Measurements from ENCODE around the gene RAB7A. TPM values are rescaled to one million over a fixed set of nuclear protein-coding genes. Genes with fewer than 3 reads are reported as not detected.
A peak's percentile ranks its signal among the peaks of the same experiment; 100 is the strongest.

Gene RAB7A
- total and polyA plus RNA-seq, 10 of the 15 experiments (the other 5 are each of a cell fraction or from before 2014, with no cell fraction given): 40.3 to 212 (median 160) TPM

DNA sequence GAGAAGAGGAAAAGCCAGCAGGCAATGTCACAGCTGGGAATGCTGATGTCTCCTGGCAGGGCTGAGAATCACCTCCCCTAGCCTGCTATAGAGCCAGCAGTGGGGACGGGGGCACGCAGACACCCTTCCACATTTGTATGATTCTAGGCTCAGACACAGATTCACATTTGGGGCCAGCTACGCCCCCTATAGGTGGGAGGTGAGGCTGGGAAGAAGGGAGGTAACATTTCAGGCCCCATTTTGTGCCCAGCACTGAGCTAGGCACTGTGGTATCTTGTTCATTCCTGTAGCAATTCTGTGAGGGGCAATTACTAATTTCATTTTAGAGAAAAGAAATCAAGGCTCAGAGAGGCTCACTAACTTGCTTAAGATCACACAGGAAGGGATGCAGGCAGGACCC, 137.6 kb downstream of the RAB7A start:
- ATAC-seq: 0 out of 3 replicates have a peak, but pooled peaks have one; percentile 23
- BruUV-seq (replicated peaks): no TSS peak
- RAD21 ChIA-PET (ENCODE audit: unreplicated experiment): no interaction called here
- POLR2A ChIA-PET: no interaction called here
- H3K27ac ChIP-seq (ENCODE audit: control insufficient read depth, insufficient read depth): no peak overlapping the region
- H4K20me1 ChIP-seq (ENCODE audit: control insufficient read depth, insufficient read depth): no peaks in the 10 kb centered on the region
- no peak for FAIRE-seq
- CTCF ChIA-PET: interaction anchor here (1.3 to 1.8 kb wide), 3 partner anchors 10 to 15 kb away, joined by 4 to 9 read pairs (median 4); partner anchors contain the start of gene ACAD9
- no peaks in the 10 kb centered on the region for H3K4me1 ChIP-seq (ENCODE audit: control insufficient read depth, insufficient read depth, low read length)
- 60% methylated on average over 3 of the region's 3 CpGs for WGBS (ENCODE audit: insufficient coverage, insufficient replicate concordance, low lambda C conversion rate, missing lambda C conversion rate)
- peaks cover 10% of the 10 kb centered on the region; the same call in 1 of the 3 replicates for H3K9me3 ChIP-seq (replicated peaks; ENCODE audit: control insufficient read depth, insufficient read depth, low read length)
- no peak overlapping the region for H3K4me3 ChIP-seq
- in situ Hi-C loops (cut with MboI): no loop called here
- H3K4me2 ChIP-seq (ENCODE audit: control insufficient read depth, insufficient read depth): no peak overlapping the region
- intact Hi-C loops (cut with micrococcal nuclease; ENCODE audit: unreplicated experiment): no loop called here
- no peak for DNase-seq (ENCODE audit: low read depth, low spot score)
- TF ChIP-seq, protein P1, sequence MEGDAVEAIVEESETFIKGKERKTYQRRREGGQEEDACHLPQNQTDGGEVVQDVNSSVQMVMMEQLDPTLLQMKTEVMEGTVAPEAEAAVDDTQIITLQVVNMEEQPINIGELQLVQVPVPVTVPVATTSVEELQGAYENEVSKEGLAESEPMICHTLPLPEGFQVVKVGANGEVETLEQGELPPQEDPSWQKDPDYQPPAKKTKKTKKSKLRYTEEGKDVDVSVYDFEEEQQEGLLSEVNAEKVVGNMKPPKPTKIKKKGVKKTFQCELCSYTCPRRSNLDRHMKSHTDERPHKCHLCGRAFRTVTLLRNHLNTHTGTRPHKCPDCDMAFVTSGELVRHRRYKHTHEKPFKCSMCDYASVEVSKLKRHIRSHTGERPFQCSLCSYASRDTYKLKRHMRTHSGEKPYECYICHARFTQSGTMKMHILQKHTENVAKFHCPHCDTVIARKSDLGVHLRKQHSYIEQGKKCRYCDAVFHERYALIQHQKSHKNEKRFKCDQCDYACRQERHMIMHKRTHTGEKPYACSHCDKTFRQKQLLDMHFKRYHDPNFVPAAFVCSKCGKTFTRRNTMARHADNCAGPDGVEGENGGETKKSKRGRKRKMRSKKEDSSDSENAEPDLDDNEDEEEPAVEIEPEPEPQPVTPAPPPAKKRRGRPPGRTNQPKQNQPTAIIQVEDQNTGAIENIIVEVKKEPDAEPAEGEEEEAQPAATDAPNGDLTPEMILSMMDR (IDR thresholded peaks at IDR 0.05 in 2 of 3, conservative IDR thresholded peaks at IDR 0.05 in 1 of 3; ENCODE audit: control insufficient read depth in 2 of 3, extremely low read depth in 1 of 3, insufficient read depth in 1 of 3, low read depth in 3 of 3, low read length in 3 of 3): peak; percentile 13 to 33 (median 25); a peak in 2 of 6 replicates
- TF ChIP-seq, protein P2, sequence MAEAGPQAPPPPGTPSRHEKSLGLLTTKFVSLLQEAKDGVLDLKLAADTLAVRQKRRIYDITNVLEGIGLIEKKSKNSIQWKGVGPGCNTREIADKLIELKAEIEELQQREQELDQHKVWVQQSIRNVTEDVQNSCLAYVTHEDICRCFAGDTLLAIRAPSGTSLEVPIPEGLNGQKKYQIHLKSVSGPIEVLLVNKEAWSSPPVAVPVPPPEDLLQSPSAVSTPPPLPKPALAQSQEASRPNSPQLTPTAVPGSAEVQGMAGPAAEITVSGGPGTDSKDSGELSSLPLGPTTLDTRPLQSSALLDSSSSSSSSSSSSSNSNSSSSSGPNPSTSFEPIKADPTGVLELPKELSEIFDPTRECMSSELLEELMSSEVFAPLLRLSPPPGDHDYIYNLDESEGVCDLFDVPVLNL (IDR thresholded peaks at IDR 0.05; ENCODE audit: low read depth, low read length): no peak
- no peaks in the 10 kb centered on the region for H3K27me3 ChIP-seq (replicated peaks in 1 of 2; ENCODE audit: control insufficient read depth in 2 of 2, insufficient read depth in 2 of 2, low read length in 1 of 2)
- SMC1A ChIA-PET (ENCODE audit: uncharacterized antibody, unreplicated experiment): no interaction called here
- H3K36me3 ChIP-seq (ENCODE audit: control insufficient read depth in 2 of 2, insufficient read depth in 2 of 2, low read length in 1 of 2): no peaks in the 10 kb centered on the region
- H3K9ac ChIP-seq (ENCODE audit: control insufficient read depth, insufficient read depth, low read length): no peak overlapping the region
- H3K79me2 ChIP-seq (ENCODE audit: control insufficient read depth, insufficient read depth, low read length): no peaks in the 10 kb centered on the region
- H2AFZ ChIP-seq (ENCODE audit: control insufficient read depth, low read depth, low read length): no peak overlapping the region

Small RNAs within 50 kb of the gene (small RNA-seq; reads per million reads assigned to genes)
- not detected for gene RF00399

Other genes starting within 250 kb of the RAB7A start
- gene GATA2, start 233.0 kb upstream of the RAB7A start, total RNA-seq (2014; rRNA removed): not detected in 2 replicates
- gene GATA2, start 233.0 kb upstream of the RAB7A start, total RNA-seq (2014; rRNA removed; fragmentation: Illumina TruSeq; extraction: Trizol): not detected in 2 replicates
- gene GATA2, start 233.0 kb upstream of the RAB7A start, total RNA-seq (2021): 0.13 and 0.56 TPM in 2 replicates
- not detected in 2 replicates for gene GATA2, start 233.0 kb upstream of the RAB7A start, polyA plus RNA-seq (2011; rRNA removed)
- not detected in 2 replicates for gene GATA2, start 233.0 kb upstream of the RAB7A start, polyA plus RNA-seq (2014; fragmentation: Illumina TruSeq; extraction: Trizol)
- not detected for gene GATA2, start 233.0 kb upstream of the RAB7A start, polyA plus RNA-seq (2014; fragmentation: Nextera tagmentation; extraction: Ambion mirVana)
- gene GATA2, start 233.0 kb upstream of the RAB7A start, polyA plus RNA-seq (2014; rRNA removed): not detected in 2 replicates
- gene GATA2, start 233.0 kb upstream of the RAB7A start, polyA plus RNA-seq (2016; fragmentation: Nextera tagmentation; extraction: Ambion mirVana): not detected
- 223 and 227 TPM in 2 replicates for gene RPN1, start 75.4 kb upstream of the RAB7A start, total RNA-seq (2014; rRNA removed)
- gene RPN1, start 75.4 kb upstream of the RAB7A start, total RNA-seq (2014; rRNA removed; fragmentation: Illumina TruSeq; extraction: Trizol): 153 and 162 TPM in 2 replicates
- 147 and 150 TPM in 2 replicates for gene RPN1, start 75.4 kb upstream of the RAB7A start, total RNA-seq (2021)
- 231 and 241 TPM in 2 replicates for gene RPN1, start 75.4 kb upstream of the RAB7A start, polyA plus RNA-seq (2011; rRNA removed)
- 136 and 142 TPM in 2 replicates for gene RPN1, start 75.4 kb upstream of the RAB7A start, polyA plus RNA-seq (2014; fragmentation: Illumina TruSeq; extraction: Trizol)
- gene RPN1, start 75.4 kb upstream of the RAB7A start, polyA plus RNA-seq (2014; fragmentation: Nextera tagmentation; extraction: Ambion mirVana): 10 to 100 TPM; 56.1 to 58.3 TPM
- 146 and 152 TPM in 2 replicates for gene RPN1, start 75.4 kb upstream of the RAB7A start, polyA plus RNA-seq (2014; rRNA removed)
- gene RPN1, start 75.4 kb upstream of the RAB7A start, polyA plus RNA-seq (2016; fragmentation: Nextera tagmentation; extraction: Ambion mirVana): 100 to 1,000 TPM; 260 to 266 TPM
- 43.8 and 47.6 TPM in 2 replicates for gene ACAD9, start 153.4 kb downstream of the RAB7A start, total RNA-seq (2014; rRNA removed)
- 31.2 and 33.4 TPM in 2 replicates for gene ACAD9, start 153.4 kb downstream of the RAB7A start, total RNA-seq (2014; rRNA removed; fragmentation: Illumina TruSeq; extraction: Trizol)
- gene ACAD9, start 153.4 kb downstream of the RAB7A start, total RNA-seq (2021): 50.0 and 54.0 TPM in 2 replicates
- 19.9 and 31.7 TPM in 2 replicates for gene ACAD9, start 153.4 kb downstream of the RAB7A start, polyA plus RNA-seq (2011; rRNA removed)
- 35.2 and 39.8 TPM in 2 replicates for gene ACAD9, start 153.4 kb downstream of the RAB7A start, polyA plus RNA-seq (2014; fragmentation: Illumina TruSeq; extraction: Trizol)
- 10 to 100 TPM; 12.7 to 21.5 TPM for gene ACAD9, start 153.4 kb downstream of the RAB7A start, polyA plus RNA-seq (2014; fragmentation: Nextera tagmentation; extraction: Ambion mirVana)
- 53.8 and 54.4 TPM in 2 replicates for gene ACAD9, start 153.4 kb downstream of the RAB7A start, polyA plus RNA-seq (2014; rRNA removed)
- gene ACAD9, start 153.4 kb downstream of the RAB7A start, polyA plus RNA-seq (2016; fragmentation: Nextera tagmentation; extraction: Ambion mirVana): 10 to 100 TPM; 55.9 to 63.1 TPM

Measured in GM12878 (cell line).